ENCODE data around the gene ELOVL3.

The ELOVL3 gene

DNA sequence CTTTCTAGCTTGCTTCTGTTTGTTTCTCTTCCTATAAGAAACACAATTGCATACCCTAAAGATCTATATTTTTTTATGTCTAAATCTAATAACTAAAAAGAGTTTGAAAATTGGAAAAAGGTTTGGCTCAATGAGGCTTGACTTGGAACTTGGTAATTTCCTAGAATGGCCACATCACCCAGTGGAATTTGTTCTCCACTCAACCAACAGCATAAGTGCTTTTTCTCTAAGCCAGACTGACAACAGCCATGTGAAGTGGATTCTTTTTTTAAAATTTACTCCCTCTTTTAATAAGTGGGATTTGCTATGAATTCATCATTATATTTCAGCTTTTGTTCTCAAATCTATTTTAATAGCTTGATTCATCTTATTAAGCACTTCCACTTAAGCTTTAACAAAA is 53.0 kb downstream of the ELOVL3 start:
- no peak for TF ChIP-seq TAF1 (IDR thresholded peaks at IDR 0.05; ENCODE audit: borderline replicate concordance, insufficient read depth, low read length)
